ENCODE results near the gene CPA4.
A peak's percentile ranks its signal among the peaks of the same experiment; 100 is the strongest.

CPA4 gene

GRCh38 chr7:130275826-130276297, 17.1 kb upstream of the CPA4 start:
- DNase-seq, result no peak

GRCh38 chr7:130276796-130277762, 15.9 kb upstream of the CPA4 start:
- DNase-seq, result no peak

DNA sequence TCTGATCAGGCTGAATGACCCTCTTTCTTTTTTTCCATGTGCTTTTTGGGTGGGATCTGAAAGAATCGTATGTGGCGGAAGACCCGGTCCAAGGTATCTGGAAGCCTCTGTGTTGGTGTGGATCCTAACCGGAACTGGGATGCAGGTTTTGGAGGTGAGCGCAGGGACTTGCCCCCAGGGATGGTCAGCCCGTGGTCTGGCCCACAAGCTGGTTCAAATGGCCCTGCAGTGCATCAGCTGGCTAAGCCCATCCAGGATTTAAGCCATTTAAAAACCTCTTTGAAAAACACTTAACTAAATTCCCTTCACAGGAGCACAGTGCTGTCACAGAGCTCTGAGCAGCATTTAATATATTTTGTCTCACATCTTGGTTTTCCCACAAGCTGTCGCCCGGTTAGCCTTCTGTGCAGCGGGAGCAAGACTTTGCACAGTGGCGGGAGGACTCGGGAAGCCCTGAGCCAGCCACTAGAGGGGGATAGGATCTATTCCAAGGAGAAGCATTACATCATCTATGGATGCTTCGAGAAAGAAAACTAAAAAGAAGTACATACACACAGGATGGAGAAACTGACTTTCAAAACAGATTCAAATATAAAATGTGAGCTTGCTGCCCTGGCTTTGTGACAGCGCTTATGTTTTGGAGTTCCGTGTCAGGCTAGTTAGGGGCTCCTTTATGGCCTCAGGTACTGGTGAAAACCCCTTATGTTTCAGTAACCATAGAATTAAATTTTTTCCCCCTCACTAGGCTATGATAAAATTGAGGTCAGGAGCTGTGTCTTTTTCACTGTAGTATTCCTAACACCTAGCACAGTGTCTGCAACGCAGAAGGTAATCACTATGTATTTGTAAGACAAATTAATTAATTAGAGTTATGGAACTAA, 15.0 kb upstream of the CPA4 start:
- peak; percentile 84 for DNase-seq

GRCh38 chr7:130278860-130279259, 14.1 kb upstream of the CPA4 start:
- DNase-seq, result peak; percentile 64

DNA sequence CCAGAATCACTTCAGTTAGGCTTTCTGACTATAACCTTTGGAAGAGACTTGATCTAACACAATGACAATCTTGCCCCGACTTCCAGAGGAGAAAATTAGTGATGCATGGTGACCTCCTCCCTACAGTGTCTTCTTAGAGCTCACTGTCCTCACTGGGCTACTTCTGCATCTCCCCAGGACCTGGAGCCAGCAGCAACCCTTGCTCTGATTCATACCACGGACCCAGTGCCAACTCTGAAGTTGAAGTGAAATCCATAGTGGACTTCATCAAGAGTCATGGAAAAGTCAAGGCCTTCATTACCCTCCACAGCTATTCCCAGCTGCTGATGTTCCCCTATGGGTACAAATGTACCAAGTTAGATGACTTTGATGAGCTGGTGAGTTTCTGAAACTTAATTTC, 13.7 kb upstream of the CPA4 start:
- no peak for DNase-seq

DNA sequence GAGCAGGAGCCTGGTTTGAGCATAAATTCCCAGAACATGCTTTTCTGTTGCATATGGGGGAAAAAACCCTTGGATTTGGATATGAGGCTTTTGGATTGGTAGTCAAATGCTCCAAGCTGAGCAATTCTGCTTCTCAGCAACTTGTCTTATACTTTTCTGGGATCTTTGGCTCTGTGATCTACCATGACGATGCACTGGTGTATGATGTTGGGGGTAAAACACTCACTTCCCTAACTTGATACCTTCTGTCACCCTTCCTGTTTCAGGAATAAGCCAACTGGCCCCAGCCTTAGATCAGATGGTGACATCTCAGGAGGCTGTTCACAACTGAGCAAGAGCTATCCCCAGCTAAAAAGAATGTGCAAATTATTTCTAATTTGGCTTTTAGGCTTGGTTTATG, 13.1 kb upstream of the CPA4 start:
- DNase-seq, result no peak

GRCh38 chr7:130281260-130281659, 11.7 kb upstream of the CPA4 start:
- DNase-seq, result peak; percentile 89

DNA sequence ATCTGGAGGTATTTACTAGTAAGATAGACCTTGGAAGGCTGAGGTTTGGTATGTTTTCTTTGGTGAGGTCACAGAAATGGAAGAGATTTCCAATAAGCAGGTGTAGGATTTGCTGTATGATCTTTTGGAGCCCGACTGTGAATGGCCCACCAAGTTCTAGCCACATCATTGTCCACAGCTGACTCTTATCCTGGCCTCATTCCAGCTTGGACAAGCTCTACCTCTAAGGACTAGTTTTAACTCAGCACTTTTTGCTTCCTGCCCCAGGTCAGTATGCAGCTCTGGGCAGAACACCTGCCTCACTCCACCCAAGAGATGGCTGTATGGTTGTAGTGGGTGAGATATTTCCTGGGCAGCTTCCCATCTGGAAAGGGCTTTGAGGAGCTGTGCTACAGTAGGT, 6.1 kb upstream of the CPA4 start:
- DNase-seq, result no peak

- no peak for DNase-seq
Observed at GRCh38 chr7:130288168-130288567, 4.8 kb upstream of the CPA4 start.

DNA sequence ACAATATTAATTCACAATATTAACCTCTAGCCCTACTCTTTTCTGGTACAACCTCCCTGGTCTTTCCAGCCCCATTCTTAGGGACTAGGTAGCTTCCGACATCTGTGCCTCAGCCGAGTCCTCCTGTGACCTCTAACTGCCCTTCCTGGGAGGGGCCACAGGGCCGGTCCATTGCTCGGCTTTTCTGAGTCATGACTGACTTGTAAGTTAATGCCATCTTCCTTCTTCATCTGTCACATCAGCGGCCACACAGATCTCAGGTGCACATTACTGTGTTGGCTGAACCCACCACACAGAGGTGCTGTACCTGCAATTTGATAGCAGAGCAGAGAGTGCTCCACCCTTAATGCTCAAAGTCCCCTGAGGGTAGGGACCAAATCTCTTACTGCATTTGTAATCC, 4.1 kb upstream of the CPA4 start:
- DNase-seq, result no peak

DNA sequence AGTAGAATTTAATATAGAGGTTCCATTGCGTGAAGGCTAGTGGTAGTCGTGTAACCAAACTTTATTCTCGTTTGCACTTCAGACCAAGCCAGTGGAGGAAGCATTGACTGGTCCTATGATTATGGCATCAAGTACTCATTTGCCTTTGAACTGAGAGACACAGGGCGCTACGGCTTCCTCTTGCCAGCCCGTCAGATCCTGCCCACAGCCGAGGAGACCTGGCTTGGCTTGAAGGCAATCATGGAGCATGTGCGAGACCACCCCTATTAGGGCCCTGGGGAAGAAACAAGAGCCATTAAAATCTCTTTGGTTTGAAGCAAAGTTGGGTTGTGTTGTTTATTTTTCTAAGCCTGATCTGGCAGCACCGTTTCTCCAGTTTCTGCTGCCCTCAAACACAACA, 3.5 kb upstream of the CPA4 start:
- DNase-seq, result no peak

DNA sequence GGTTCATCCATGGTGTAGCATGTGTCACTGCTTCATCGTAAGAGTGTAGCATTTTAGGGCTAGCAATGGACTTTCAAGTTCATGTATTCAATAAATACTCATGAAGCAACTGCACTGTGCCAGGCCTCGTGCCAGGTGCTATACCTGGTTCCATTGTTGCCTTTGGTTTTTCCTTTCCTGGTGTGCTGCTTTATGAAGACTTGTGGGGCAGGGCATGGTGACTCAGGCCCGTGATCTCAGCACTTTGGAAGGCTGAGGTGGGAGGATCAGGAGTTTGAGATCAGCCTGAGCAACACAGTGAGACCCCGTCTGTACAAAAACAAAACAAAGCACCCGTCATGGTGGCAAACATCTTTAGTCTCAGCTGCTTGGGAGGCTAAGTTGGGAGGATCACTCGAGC, 2.2 kb upstream of the CPA4 start:
- DNase-seq, result no peak

GRCh38 chr7:130293521-130293920, 560 bp downstream of the CPA4 start:
- DNase-seq, result no peak

- DNase-seq, result no peak
Observed at GRCh38 chr7:130294314-130294713, 1.4 kb downstream of the CPA4 start.

- no peak for DNase-seq
Observed at GRCh38 chr7:130296221-130296951, 3.4 kb downstream of the CPA4 start.

DNA sequence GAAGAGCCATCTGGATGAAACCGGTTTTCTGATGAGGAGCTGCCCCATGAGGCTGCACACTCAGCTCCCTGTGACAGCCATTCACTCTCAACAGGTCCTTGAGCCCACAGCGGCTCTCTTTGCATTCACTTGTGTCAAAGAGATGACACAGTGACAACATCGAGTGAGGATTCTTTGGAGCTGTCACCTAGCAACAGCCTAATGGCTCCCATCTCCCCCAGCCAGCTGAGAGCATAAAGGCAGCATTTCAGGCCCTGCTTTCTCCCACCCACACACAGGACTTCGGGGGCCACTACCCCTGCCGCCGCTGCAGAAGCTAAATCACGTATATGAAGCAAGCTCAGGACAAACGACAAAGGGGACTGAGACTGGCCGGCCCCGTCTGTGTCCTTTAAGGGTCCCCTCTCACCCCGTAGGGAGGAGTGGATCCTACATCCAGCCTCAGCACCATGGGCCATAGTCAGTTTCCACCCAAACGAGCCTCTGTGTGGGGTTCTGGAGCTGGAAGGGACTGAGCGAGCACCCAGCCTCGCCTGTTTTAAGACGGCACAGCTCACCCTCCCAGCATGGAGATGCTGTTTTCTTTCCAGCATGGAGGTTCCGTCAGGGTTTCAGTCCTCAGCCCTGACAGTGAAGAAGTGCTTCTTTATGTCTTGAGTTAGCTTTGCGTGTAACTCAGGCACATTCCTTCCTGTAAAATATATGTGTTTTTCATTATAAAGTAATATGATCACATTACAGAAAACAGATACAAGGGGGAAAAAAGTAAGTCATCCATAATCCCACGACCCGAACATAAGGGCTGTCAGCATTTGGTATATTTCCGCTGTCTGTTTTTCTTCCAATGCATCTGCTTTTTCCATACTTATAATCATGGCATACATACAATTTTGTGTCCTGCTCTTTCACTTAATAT, 4.9 kb downstream of the CPA4 start:
- DNase-seq, result peak; percentile 69

GRCh38 chr7:130298544-130299326, 5.8 kb downstream of the CPA4 start:
- no peak for DNase-seq

GRCh38 chr7:130299866-130300265, 6.9 kb downstream of the CPA4 start:
- peak; percentile 67 for DNase-seq

- no peak for DNase-seq
Observed at GRCh38 chr7:130301501-130302020, 8.6 kb downstream of the CPA4 start.

DNA sequence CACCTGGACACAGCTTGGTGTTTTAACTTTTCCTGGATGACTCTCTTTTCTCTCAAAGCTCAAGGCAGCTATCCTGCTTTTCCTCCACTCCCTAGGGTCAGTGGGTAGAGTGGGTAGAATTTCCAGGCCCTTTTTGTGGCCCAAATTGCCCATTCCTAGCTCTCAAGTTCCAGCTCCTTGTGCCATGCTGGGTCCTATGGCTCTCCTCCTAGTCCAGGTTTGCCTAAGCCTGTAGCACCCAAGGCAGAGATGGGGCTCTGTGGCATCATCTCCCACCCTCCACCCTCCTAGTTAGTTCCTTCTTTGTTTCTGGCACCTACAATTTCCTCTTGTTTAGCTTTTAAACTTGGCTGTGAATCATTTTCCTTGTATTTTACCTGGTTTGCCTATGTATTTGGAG, 9.7 kb downstream of the CPA4 start:
- no peak for DNase-seq

DNA sequence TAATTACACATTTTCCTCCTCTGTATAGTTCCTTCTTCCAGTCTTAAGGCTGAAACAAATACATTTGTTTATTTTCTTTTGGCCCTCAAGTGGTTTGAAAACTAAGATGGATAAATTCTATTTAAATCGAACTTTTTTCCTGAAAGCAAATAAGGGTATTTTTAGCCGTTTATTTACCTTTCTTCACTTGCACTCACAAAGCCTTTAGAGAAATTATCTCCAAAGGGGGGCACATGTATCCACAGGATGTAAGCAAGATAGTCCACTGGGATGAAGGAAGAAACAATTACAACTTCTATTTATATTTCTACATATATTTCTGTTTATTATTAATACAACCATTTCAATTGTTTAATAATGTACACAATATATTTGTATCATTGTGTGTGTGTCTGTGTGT, 10.2 kb downstream of the CPA4 start:
- no peak for DNase-seq
